Ovary (tissue), 9 donors: ENCODE data around the gene ARHGEF7. TPM values are rescaled to one million over a fixed set of nuclear protein-coding genes. Genes with fewer than 3 reads are reported as not detected.

Experiments
- DNase-seq, 5 donors: peaks; one replicate each; pipeline ENCODE4 v3.0.0-alpha.2; 2019 to 2020
- H3K27ac ChIP-seq, 2 donors: fragments of 200-600 bp; one replicate each; pipeline versions ENCODE4 v1.5.1 to v1.8.0; 2019 to 2022
- H3K27me3 ChIP-seq: fragments of 200-600 bp; one replicate; pipeline ENCODE4 v1.8.0; 2022
- H3K36me3 ChIP-seq: fragments of 200-600 bp; sonication (generic); one replicate; pipeline ENCODE4 v1.5.1; 2019
- H3K4me1 ChIP-seq: one replicate; pipeline ENCODE4 v1.8.1; 2013; ENCODE audit warnings: mild to moderate bottlenecking, moderate library complexity; ENCODE audit not compliant: insufficient read depth
- H3K4me3 ChIP-seq: fragments of 200-600 bp; sonication (generic); one replicate; pipeline ENCODE4 v1.5.1; 2017
- H3K9me3 ChIP-seq, 2 donors: fragments of 200-600 bp in 1 of 2; sonication (generic) in 1 of 2; one replicate each; pipeline versions ENCODE4 v1.5.1 to v1.8.1; 2013 to 2019; ENCODE audit warnings: mild to moderate bottlenecking in 1 of 2, moderate library complexity in 1 of 2
- EP300 ChIP-seq: sonication (generic); formaldehyde crosslinking; IDR thresholded peaks from one replicate; pipeline ENCODE4 v1.6.1; 2017; ENCODE audit warnings: antibody characterized with exemption
- POLR2A ChIP-seq: fragments of 450-650 bp; IDR thresholded peaks from one replicate; pipeline ENCODE4 v1.6.1; 2017; ENCODE audit warnings: antibody characterized with exemption, mild to moderate bottlenecking, moderate library complexity
- WGBS, 3 donors: extraction: QIAGEN DNeasy Blood & Tissue Kit in 1 of 3; methylation state at CpG; one replicate each; pipeline versions ENCODE4 v1.1.5 to v1.1.7; 2013 to 2017; 5-methylcytosine and 5-hydroxymethylcytosine counted together
- intact Hi-C, 4 donors: fragments of 100-400 bp; cut with DNase I; formaldehyde crosslinking; loops; one replicate each; pipeline versions ENCODE4 v1.11.0 to v1.15.1; 2022 to 2023
- polyA plus RNA-seq, 2 donors: library from polyadenylated mRNA; stranded (reverse); fragments of 200-250 nt in 1 of 2; fragments of 350-450 nt in 1 of 2; fragmentation: Illumina TruSeq in 1 of 2; extraction: RNeasy Lipid Tissue Mini Kit (QIAGEN cat#74804) in 1 of 2; gene quantifications; one replicate each; pipeline ENCODE4 v1.2.3, GENCODE V29; 2013 to 2014
- total RNA-seq, 7 donors: library from RNA; depleted of rRNA in 2 of 7; stranded (reverse); fragments of >200 nt in 2 of 7; fragmentation: NEBNext Ultra II Directional in 3 of 7; extraction: Animal tissue kit (Norgen Biotek cat#: 25700) in 3 of 7; gene quantifications; one replicate each; pipeline versions ENCODE4 v1.1.0 to v1.2.4, GENCODE V29; 2016 to 2023
- TF ChIP-seq, protein P1 (sequence below), 3 donors: fragments of 450-650 bp in 2 of 3; fragments of 200-600 bp in 1 of 3; IDR thresholded peaks; one replicate each; pipeline versions ENCODE4 v1.5.1 to v1.8.0; 2016 to 2022; ENCODE audit warnings: antibody characterized with exemption in 3 of 3, mild to moderate bottlenecking in 1 of 3
- donor health status: DM: no; HTN: no; CAD: no; lungs with moderate emphysema.
- donor health status: DM: no; HTN: no; CAD: no.
- donor health status: Bipolar disorder and iron deficiency.
- donor health status: DM: yes; HTN: yes; CAD: no.
- donor health status: DM: no; HTN: no; CAD: no.
- donor health status: DM: yes; HTN: yes; CAD: no.

The ARHGEF7 gene
- total and polyA plus RNA-seq, 9 donors = 27.6 to 58.5 (median 52.2) TPM

DNA sequence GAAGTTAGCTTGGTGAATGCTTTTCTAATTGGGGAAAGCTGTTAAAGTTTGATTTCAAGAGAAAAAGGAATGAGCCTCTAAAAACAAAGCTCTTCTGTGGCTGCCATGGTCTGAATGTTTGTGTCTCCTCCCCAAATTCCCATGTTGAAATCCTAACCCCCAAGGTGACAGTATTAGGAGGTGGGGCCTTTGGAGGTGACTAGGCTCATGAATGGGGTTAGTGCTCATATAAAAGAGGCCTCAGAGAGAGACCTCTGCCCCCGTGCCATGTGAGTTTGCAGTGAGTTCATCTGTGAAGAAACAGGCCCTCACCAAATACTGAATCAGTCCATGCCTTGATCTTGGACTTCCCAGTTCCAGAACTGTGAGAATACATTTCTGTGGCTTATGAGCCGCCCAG is 56.5 kb downstream of the ARHGEF7 start:
- no peak overlapping the region for H3K4me3 ChIP-seq
- TF ChIP-seq POLR2A = no peak
- TF ChIP-seq, protein P1, sequence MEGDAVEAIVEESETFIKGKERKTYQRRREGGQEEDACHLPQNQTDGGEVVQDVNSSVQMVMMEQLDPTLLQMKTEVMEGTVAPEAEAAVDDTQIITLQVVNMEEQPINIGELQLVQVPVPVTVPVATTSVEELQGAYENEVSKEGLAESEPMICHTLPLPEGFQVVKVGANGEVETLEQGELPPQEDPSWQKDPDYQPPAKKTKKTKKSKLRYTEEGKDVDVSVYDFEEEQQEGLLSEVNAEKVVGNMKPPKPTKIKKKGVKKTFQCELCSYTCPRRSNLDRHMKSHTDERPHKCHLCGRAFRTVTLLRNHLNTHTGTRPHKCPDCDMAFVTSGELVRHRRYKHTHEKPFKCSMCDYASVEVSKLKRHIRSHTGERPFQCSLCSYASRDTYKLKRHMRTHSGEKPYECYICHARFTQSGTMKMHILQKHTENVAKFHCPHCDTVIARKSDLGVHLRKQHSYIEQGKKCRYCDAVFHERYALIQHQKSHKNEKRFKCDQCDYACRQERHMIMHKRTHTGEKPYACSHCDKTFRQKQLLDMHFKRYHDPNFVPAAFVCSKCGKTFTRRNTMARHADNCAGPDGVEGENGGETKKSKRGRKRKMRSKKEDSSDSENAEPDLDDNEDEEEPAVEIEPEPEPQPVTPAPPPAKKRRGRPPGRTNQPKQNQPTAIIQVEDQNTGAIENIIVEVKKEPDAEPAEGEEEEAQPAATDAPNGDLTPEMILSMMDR (IDR thresholded peaks at IDR 0.05) = no peak
- no peak for TF ChIP-seq EP300
- WGBS, 3 donors = 87 to 96% (median 89%) methylated on average over 2 of the region's 2 CpGs
- no peak for DNase-seq
- no peaks in the 10 kb centered on the region for H3K9me3 ChIP-seq
- H3K4me1 ChIP-seq = peaks cover 5% of the 10 kb centered on the region
- intact Hi-C loops = no loop called here
- no peaks in the 10 kb centered on the region for H3K36me3 ChIP-seq
- H3K27me3 ChIP-seq = no peaks in the 10 kb centered on the region
- no peak overlapping the region for H3K27ac ChIP-seq

DNA sequence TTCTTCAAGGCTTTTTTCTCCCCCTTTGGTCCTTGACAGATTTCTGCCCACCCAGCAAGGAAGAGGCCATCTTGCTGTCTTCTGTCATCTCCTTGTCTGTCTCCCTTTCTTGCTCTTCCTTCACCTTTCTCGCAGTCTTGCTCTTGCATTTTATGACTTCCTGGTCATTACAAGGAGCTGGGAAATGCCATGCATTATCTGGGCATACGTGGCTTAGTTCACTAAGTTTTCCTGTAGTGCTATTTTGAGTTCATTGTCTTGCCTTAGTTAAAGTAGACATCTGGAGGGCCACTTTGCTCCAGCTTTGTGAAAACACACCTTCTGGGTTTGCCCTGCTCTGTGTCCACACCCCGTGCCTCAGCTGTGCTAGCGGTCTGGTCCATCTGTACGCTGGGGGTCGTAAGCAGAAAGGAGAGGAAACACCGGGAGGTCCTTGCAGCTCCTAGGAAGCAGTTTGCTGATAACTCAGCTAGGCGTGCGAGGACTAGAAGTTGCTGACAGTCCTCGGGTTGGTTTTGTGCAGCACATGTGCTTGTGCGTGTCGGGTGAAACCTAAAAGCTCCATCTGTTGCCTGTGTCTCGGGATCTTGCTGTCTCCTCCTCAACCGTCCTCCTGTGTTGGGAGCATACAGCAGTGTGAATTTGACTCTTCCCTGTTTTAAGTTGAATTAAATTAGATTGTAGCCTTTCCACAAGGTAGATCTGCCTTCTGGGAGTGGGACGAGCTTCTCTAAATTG is 59.4 kb downstream of the ARHGEF7 start:
- H3K36me3 ChIP-seq = no peaks in the 10 kb centered on the region
- H3K27me3 ChIP-seq = no peaks in the 10 kb centered on the region
- no peak overlapping the region for H3K4me3 ChIP-seq
- intact Hi-C loops = no loop called here
- no peak overlapping the region for H3K27ac ChIP-seq
- no peak for DNase-seq
- H3K9me3 ChIP-seq = no peaks in the 10 kb centered on the region
- TF ChIP-seq, protein P1 (IDR thresholded peaks at IDR 0.05) = no peak
- no peak for TF ChIP-seq EP300
- TF ChIP-seq POLR2A = no peak
- WGBS, 3 donors = 86 to 89% (median 88%) methylated on average over 15 of the region's 15 CpGs
- peaks cover 21% of the 10 kb centered on the region for H3K4me1 ChIP-seq

DNA sequence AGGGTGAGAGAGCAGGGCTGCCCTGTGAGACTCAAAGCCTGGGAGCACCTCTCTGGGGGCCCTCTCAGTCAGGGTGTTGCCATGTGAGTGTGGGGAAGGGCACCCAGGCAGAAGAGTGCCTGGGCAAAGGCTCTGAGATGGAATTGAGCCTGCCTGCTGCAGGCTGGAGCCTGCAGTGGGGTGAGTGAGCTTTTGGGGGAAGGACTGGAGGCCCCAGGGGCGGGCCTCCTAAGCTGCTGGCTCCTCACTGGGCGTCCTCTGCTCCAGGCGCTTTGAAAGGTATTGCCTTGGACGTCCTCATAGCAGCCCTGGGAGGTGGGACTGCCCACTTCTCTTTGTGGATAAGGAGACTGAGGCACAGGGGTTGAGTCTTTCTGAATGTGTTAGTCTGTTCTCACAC is 60.3 kb downstream of the ARHGEF7 start:
- peaks cover 23% of the 10 kb centered on the region for H3K4me1 ChIP-seq
- intact Hi-C loops = no loop called here
- no peak for TF ChIP-seq EP300
- TF ChIP-seq, protein P1 (IDR thresholded peaks at IDR 0.05) = no peak
- no peak for TF ChIP-seq POLR2A
- 83 to 92% (median 92%) methylated on average over 4 of the region's 4 CpGs for WGBS, 3 donors
- H3K27me3 ChIP-seq = no peaks in the 10 kb centered on the region
- no peak for DNase-seq
- no peak overlapping the region for H3K27ac ChIP-seq
- H3K9me3 ChIP-seq = no peaks in the 10 kb centered on the region
- H3K36me3 ChIP-seq = no peaks in the 10 kb centered on the region
- H3K4me3 ChIP-seq = no peak overlapping the region

DNA sequence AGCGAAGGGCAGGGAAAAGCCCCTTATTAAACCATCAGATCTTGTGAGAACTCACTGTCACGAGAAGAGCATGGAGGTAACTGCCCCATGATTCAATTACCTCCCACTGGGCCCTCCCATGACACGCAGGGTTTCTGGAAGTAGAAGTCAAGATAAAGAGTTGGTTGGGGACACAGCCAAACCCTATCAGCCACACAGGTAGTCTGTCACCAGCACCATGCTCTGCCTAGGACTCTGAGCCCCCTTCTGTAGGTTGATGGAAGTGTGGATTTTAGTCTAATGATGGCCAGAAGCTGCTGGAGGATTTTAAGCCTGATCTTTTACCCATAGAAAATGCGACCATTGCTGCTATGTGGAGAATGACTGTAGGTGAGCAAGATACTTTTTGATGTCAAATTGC is 60.8 kb downstream of the ARHGEF7 start:
- 93 to 94% (median 93%) methylated on average over 4 of the region's 4 CpGs for WGBS, 3 donors
- intact Hi-C loops = no loop called here
- H3K27ac ChIP-seq = no peak overlapping the region
- TF ChIP-seq, protein P1 (IDR thresholded peaks at IDR 0.05) = no peak
- no peak for TF ChIP-seq POLR2A
- no peak for TF ChIP-seq EP300
- H3K36me3 ChIP-seq = no peaks in the 10 kb centered on the region
- no peak overlapping the region for H3K4me3 ChIP-seq
- H3K4me1 ChIP-seq = peaks cover 23% of the 10 kb centered on the region
- H3K27me3 ChIP-seq = no peaks in the 10 kb centered on the region
- H3K9me3 ChIP-seq = no peaks in the 10 kb centered on the region
- DNase-seq = no peak
